IMR-90 (cell line): Measurements from ENCODE around the gene MAN2A1. TPM values are rescaled to one million over a fixed set of nuclear protein-coding genes. Genes with fewer than 3 reads are reported as not detected.

ENCODE experiments used
- ATAC-seq: fragments of 200-7000 bp; cut with Tn5 transposase; 2 replicates; pipeline ENCODE4 v1.9.1; 2020; ENCODE audit warnings: low read depth, mild to moderate bottlenecking, moderate library complexity
- BruUV-seq: library from RNA; stranded (reverse); fragments of 400-500 nt; replicated peaks from 2 replicates; lab custom pipeline; 2021; lab: Mats Ljungman, UMichigan
- CTCF ChIA-PET: fragments of 300-600 bp; formaldehyde crosslinking; extraction: SDS; loops from one replicate; lab custom pipeline; 2021; ENCODE audit warnings: antibody characterized with exemption; lab: Yijun Ruan, JAX
- POLR2A ChIA-PET: fragments of 300-600 bp; sonication (Branson Sonifier 250); formaldehyde crosslinking; loops from one replicate; lab custom pipeline; 2022; ENCODE audit warnings: antibody characterized with exemption; ENCODE audit not compliant: unreplicated experiment; lab: Charles Lee
- DNase-seq: peaks from one replicate; pipeline ENCODE4 v3.0.0; 2013
- H2AFZ ChIP-seq: replicated peaks from 2 replicates; pipeline ENCODE3; 2013; ENCODE audit warnings: low read length, mild to moderate bottlenecking; ENCODE audit not compliant: poor library complexity
- H2AK5ac ChIP-seq: 2 replicates; pipeline ENCODE4 v1.6.1; 2013; ENCODE audit warnings: low read depth, low read length, inconsistent platforms
- H2AK9ac ChIP-seq: replicated peaks from 2 replicates; pipeline ENCODE3; 2013; ENCODE audit warnings: mild to moderate bottlenecking, low read depth, low read length, moderate library complexity; ENCODE audit not compliant: poor library complexity
- H2BK120ac ChIP-seq: 2 replicates; pipeline ENCODE4 v1.6.1; 2013; ENCODE audit warnings: low read depth, low read length, inconsistent platforms
- H2BK15ac ChIP-seq: 3 replicates; pipeline ENCODE4 v1.6.1; 2013; ENCODE audit warnings: low read depth, low read length, inconsistent platforms
- H2BK20ac ChIP-seq: 2 replicates; pipeline ENCODE4 v1.6.1; 2013; ENCODE audit warnings: low read depth, mild to moderate bottlenecking, inconsistent platforms, low read length, moderate library complexity
- H2BK5ac ChIP-seq: 2 replicates; pipeline ENCODE4 v1.6.1; 2013; ENCODE audit warnings: mild to moderate bottlenecking, low read depth, low read length, inconsistent platforms; ENCODE audit not compliant: poor library complexity, severe bottlenecking
- H3K14ac ChIP-seq: replicated peaks from 2 replicates; pipeline ENCODE4 v1.6.1; 2013; ENCODE audit warnings: low read depth, low read length, inconsistent platforms
- H3K18ac ChIP-seq: 2 replicates; pipeline ENCODE4 v1.6.1; 2013; ENCODE audit warnings: low read depth, low read length, control low read depth
- H3K23ac ChIP-seq: 2 replicates; pipeline ENCODE4 v1.6.1; 2013; ENCODE audit warnings: low read depth, low read length, inconsistent platforms
- H3K27ac ChIP-seq: 2 replicates; pipeline ENCODE4 v1.5.1; 2013; ENCODE audit warnings: mild to moderate bottlenecking, control low read depth, low read length; ENCODE audit not compliant: insufficient read depth
- H3K27me3 ChIP-seq: 2 replicates; pipeline ENCODE4 v1.6.1; 2013; ENCODE audit warnings: low read length; ENCODE audit not compliant: control insufficient read depth, insufficient read depth
- H3K36me3 ChIP-seq: 2 replicates; pipeline ENCODE4 v1.6.1; 2013; ENCODE audit warnings: low read length, mixed read lengths; ENCODE audit not compliant: control insufficient read depth, insufficient read depth
- H3K4ac ChIP-seq: 2 replicates; pipeline ENCODE4 v1.6.1; 2013; ENCODE audit warnings: low read depth, low read length, inconsistent platforms
- H3K4me1 ChIP-seq: 2 replicates; pipeline ENCODE4 v1.6.1; 2013; ENCODE audit warnings: low read length, mixed read lengths; ENCODE audit not compliant: control insufficient read depth, insufficient read depth
- H3K4me2 ChIP-seq: 2 replicates; pipeline ENCODE4 v1.6.1; 2013; ENCODE audit warnings: low read depth, mild to moderate bottlenecking, control low read depth, low read length, moderate library complexity
- H3K4me3 ChIP-seq: 2 replicates; pipeline ENCODE4 v1.5.1; 2013; ENCODE audit warnings: low read depth, mild to moderate bottlenecking, control low read depth, low read length, moderate library complexity; ENCODE audit not compliant: insufficient read depth
- H3K56ac ChIP-seq: 2 replicates; pipeline ENCODE4 v1.6.1; 2013; ENCODE audit warnings: low read length, inconsistent platforms; ENCODE audit not compliant: insufficient read depth; ENCODE audit errors: extremely low read depth
- H3K79me1 ChIP-seq, 2 experiments: 2 replicates each; pipeline ENCODE4 v1.6.1; 2013; ENCODE audit warnings: low read length in 2 of 2, inconsistent platforms in 1 of 2, low read depth in 1 of 2
- H3K9ac ChIP-seq: 2 replicates; pipeline ENCODE4 v1.6.1; 2013; ENCODE audit warnings: low read depth, low read length, control low read depth
- H3K9me1 ChIP-seq: 2 replicates; pipeline ENCODE4 v1.6.1; 2013; ENCODE audit warnings: low read length, inconsistent platforms; ENCODE audit not compliant: insufficient read depth
- H3K9me3 ChIP-seq: 2 replicates; pipeline ENCODE4 v1.6.1; 2013; ENCODE audit warnings: low read length; ENCODE audit not compliant: control insufficient read depth, insufficient read depth
- H4K20me1 ChIP-seq: 2 replicates; pipeline ENCODE4 v1.6.1; 2013; ENCODE audit warnings: low read length, inconsistent platforms; ENCODE audit not compliant: insufficient read depth
- H4K5ac ChIP-seq: 2 replicates; pipeline ENCODE4 v1.6.1; 2013; ENCODE audit warnings: mild to moderate bottlenecking, low read depth, low read length, control low read depth
- H4K8ac ChIP-seq, 2 experiments: 2 replicates each; pipeline ENCODE4 v1.6.1; 2013; ENCODE audit warnings: low read depth in 2 of 2, low read length in 2 of 2, control low read depth in 1 of 2, inconsistent platforms in 1 of 2
- H4K91ac ChIP-seq: 2 replicates; pipeline ENCODE4 v1.6.1; 2013; ENCODE audit warnings: low read depth, low read length, inconsistent platforms; ENCODE audit not compliant: insufficient read depth
- BHLHE40 ChIP-seq: fragments of 150-350 bp; IDR thresholded peaks from 2 replicates; pipeline ENCODE4 v1.6.1; 2016; ENCODE audit warnings: mild to moderate bottlenecking, low read depth, low read length
- CEBPB ChIP-seq: IDR thresholded peaks from 2 replicates; pipeline ENCODE4 v1.6.1; 2012; ENCODE audit warnings: low read depth, low read length, improper control_type of control experiment
- CHD1 ChIP-seq: IDR thresholded peaks from 2 replicates; pipeline ENCODE4 v1.6.1; 2012; ENCODE audit warnings: low read depth, low read length, improper control_type of control experiment
- CTCF ChIP-seq: conservative IDR thresholded peaks from 2 replicates; pipeline ENCODE4 v1.5.1; 2012; ENCODE audit warnings: mild to moderate bottlenecking, low read depth, low read length, improper control_type of control experiment
- ELK1 ChIP-seq: fragments of 150-350 bp; IDR thresholded peaks from 2 replicates; pipeline ENCODE4 v1.6.1; 2016; ENCODE audit warnings: low read depth, mild to moderate bottlenecking, low read length, moderate library complexity, borderline replicate concordance
- FOS ChIP-seq: fragments of 150-350 bp; IDR thresholded peaks from 2 replicates; pipeline ENCODE4 v1.6.1; 2016; ENCODE audit warnings: low read depth, low read length
- MAFK ChIP-seq: IDR thresholded peaks from 2 replicates; pipeline ENCODE4 v1.6.1; 2012; ENCODE audit warnings: low read depth, low read length, improper control_type of control experiment
- MAZ ChIP-seq: IDR thresholded peaks from 2 replicates; pipeline ENCODE4 v1.6.1; 2012; ENCODE audit warnings: low read depth, mild to moderate bottlenecking, low read length, improper control_type of control experiment, moderate library complexity, borderline replicate concordance
- MXI1 ChIP-seq: IDR thresholded peaks from 2 replicates; pipeline ENCODE4 v1.6.1; 2012; ENCODE audit warnings: low read depth, mild to moderate bottlenecking, low read length, moderate library complexity, borderline replicate concordance
- NFE2L2 ChIP-seq: fragments of 150-350 bp; IDR thresholded peaks from 2 replicates; pipeline ENCODE4 v1.6.1; 2016; ENCODE audit warnings: low read depth, mild to moderate bottlenecking, low read length
- POLR2A ChIP-seq: IDR thresholded peaks from 2 replicates; pipeline ENCODE4 v1.6.1; 2012; ENCODE audit warnings: mild to moderate bottlenecking, low read depth, low read length
- RAD21 ChIP-seq: IDR thresholded peaks from 2 replicates; pipeline ENCODE4 v1.6.1; 2012; ENCODE audit warnings: low read length, improper control_type of control experiment
- RCOR1 ChIP-seq: IDR thresholded peaks from 2 replicates; pipeline ENCODE4 v1.6.1; 2012; ENCODE audit warnings: mild to moderate bottlenecking, low read length, improper control_type of control experiment; ENCODE audit not compliant: insufficient replicate concordance
- RFX5 ChIP-seq: IDR thresholded peaks from 2 replicates; pipeline ENCODE4 v1.8.0; 2012; ENCODE audit warnings: low read depth, mild to moderate bottlenecking, low read length, moderate library complexity
- WGBS, 2 experiments: methylation state at CpG; one replicate each; pipeline versions ENCODE4 v1.1.5 to v1.1.7; 2013; ENCODE audit warnings: missing lambda C conversion rate in 2 of 2; ENCODE audit not compliant: insufficient read length in 1 of 2; ENCODE audit errors: extremely low coverage in 2 of 2; 5-methylcytosine and 5-hydroxymethylcytosine counted together
- dilution Hi-C: fragments of 300-500 bp; cut with HindIII; formaldehyde crosslinking; loops from one replicate; pipeline ENCODE4 v1.14.3; 2018; ENCODE audit warnings: low sequenced_read_pairs; ENCODE audit not compliant: unreplicated experiment
- in situ Hi-C: fragments of 300-500 bp; cut with MboI; formaldehyde crosslinking; loops from 3 replicates; pipeline ENCODE4 v1.14.3; 2019; ENCODE audit warnings: low sequenced_read_pairs, inconsistent platforms, mixed read lengths
- intact Hi-C: fragments of 100-400 bp; cut with micrococcal nuclease; formaldehyde crosslinking; loops from 2 replicates; pipeline ENCODE4 v1.10.0; 2022
- polyA plus RNA-seq, 3 experiments: library from polyadenylated mRNA; depleted of rRNA; stranded (reverse); fragments of >200 nt; gene quantifications; 2 replicates each; pipeline ENCODE4 v1.2.3, GENCODE V29; 2012; ENCODE audit warnings: low replicate concordance in 1 of 3
- total RNA-seq: library from RNA; depleted of rRNA; stranded (reverse); fragments of >200 nt; gene quantifications from 2 replicates; pipeline ENCODE4 v1.2.3, GENCODE V29; 2012

Gene MAN2A1
- total and polyA plus RNA-seq, 2 of the 4 experiments (the other 2 are of a cell fraction), result 16.4 to 29.6 TPM

DNA sequence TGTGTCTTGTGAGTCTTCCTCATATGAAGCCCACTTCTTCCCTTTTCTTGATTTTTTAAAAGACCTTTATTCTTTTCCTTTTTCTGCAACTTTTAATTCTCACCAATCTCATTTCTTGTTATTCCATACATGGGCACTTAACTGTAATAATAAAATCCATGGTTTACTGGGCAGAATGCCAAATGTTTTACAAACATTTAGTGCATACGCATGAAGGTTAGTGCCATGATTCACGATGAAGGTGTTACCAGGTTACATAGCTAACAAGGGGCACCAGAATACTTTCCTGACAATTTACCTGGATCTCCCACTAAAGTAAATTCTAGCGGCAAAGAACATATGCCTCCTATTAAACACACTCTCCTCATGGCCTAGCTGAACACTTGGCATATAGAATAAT lies 28.5 kb downstream of the MAN2A1 start:
- no peak overlapping the region for H3K27ac ChIP-seq
- no peak overlapping the region for H2BK20ac ChIP-seq
- H3K79me1 ChIP-seq, result peaks cover 14 to 30% of the 10 kb centered on the region in 2 experiments; a peak in 3 of 4 replicates
- H4K20me1 ChIP-seq, result no peaks in the 10 kb centered on the region; the same call in 1 of the 2 replicates
- ATAC-seq, result no peak
- H4K91ac ChIP-seq, result no peak overlapping the region
- no peak overlapping the region for H2BK15ac ChIP-seq
- no peak overlapping the region for H3K9ac ChIP-seq
- DNase-seq, result no peak
- no peak overlapping the region for H4K5ac ChIP-seq
- no peak overlapping the region for H3K23ac ChIP-seq
- peaks cover 4% of the 10 kb centered on the region; the same call in 1 of the 2 replicates for H3K4me1 ChIP-seq
- ChIA-PET CTCF (interaction anchor here (1.2 kb wide), 1 partner anchor 24 kb away, joined by 3 read pairs; no protein-coding TSS in a partner anchor), POLR2A (no interaction called here)
- peaks cover 6% of the 10 kb centered on the region for H3K9me1 ChIP-seq
- no peak overlapping the region for H2BK5ac ChIP-seq
- H2AFZ ChIP-seq, result no peak overlapping the region
- H3K27me3 ChIP-seq, result no peaks in the 10 kb centered on the region
- in situ Hi-C loops (no loop called here), dilution Hi-C loops (no loop called here), intact Hi-C loops (no loop called here)
- TF ChIP-seq BHLHE40 (no peak), RFX5 (no peak), MAFK (no peak), POLR2A (no peak), MXI1 (no peak), ELK1 (no peak), FOS (no peak), NFE2L2 (no peak), CHD1 (no peak), RAD21 (no peak), CEBPB (no peak), RCOR1 (no peak), CTCF (no peak), MAZ (no peak)
- H3K56ac ChIP-seq, result no peak overlapping the region
- no peak overlapping the region for H2AK5ac ChIP-seq
- no peak overlapping the region for H3K4me2 ChIP-seq
- H3K4me3 ChIP-seq, result no peak overlapping the region
- H3K36me3 ChIP-seq, result peaks cover 4% of the 10 kb centered on the region
- no TSS peak for BruUV-seq
- no peak overlapping the region for H2BK120ac ChIP-seq
- no peak overlapping the region for H3K14ac ChIP-seq
- H3K9me3 ChIP-seq, result no peaks in the 10 kb centered on the region
- no peak overlapping the region for H4K8ac ChIP-seq
- WGBS, 2 experiments, result 60% methylated on average over 2 of the region's 3 CpGs; no CpG with 5 or more reads in 1 of the 2 experiments
- no peak overlapping the region for H3K18ac ChIP-seq
- no peak overlapping the region for H3K4ac ChIP-seq
- H2AK9ac ChIP-seq, result no peak overlapping the region
